Measurements from ENCODE around the gene KRTAP20-1.

KRTAP20-1 gene

DNA sequence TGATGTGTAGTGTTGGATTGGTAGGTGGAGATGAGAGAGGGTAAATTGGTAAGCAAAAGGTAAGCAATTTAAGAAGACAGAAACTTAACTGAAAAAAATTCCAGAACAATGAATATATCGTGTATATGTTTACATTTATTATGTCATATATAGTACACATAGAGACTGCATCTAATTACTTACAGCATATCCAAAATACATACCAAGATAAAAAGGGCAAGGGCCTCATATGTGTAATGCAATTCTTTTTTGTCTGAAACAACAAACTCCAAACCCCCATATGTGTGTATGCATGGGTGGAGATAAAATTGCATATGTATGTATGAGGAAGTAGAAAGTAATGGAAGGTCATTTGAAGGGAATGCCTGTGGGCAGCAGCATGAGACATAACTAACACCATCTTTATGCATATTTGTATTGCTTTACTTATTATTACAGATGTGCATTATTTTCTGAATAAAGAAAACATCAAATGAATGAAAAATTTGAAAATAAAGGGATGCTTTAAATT lies 30.7 kb downstream of the KRTAP20-1 start:
- DNase-seq (ENCODE audit: low spot score) = no peak

DNA sequence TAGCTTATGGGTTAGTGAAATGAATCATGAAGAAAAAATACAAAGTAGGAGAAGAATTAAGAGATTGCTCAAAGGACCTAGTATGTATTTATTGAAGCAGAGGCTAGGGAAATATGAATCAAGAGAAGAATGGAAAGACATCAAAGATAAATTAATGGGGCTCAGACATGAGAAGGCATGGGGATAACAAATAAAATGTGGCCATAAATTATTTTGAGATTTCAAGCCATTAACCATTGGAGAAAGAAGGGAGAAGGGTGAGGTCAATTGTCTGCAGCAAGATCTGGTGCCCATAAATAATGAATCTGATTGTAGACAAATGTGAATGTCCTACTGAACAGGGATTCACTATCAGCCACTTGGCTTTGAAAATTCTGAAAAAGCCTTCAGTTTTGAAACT lies 36.7 kb downstream of the KRTAP20-1 start:
- no peak for DNase-seq (ENCODE audit: low spot score)
